DOHH2 (cell line): ENCODE data around the gene ACSF2.

Experiments
- H3F3A ChIP-seq: fragments of 200-600 bp; sonication (generic), shearing (Covaris generic); 2 replicates; pipeline ENCODE4 v1.6.0; 2016; ENCODE audit warnings: antibody characterized with exemption, mild to moderate bottlenecking; ENCODE audit not compliant: control insufficient read depth, insufficient read depth
- H3K27ac ChIP-seq: fragments of 200-600 bp; sonication (generic); 2 replicates; pipeline ENCODE4 v1.5.1; 2014; ENCODE audit warnings: low read depth, mild to moderate bottlenecking, low read length, moderate library complexity
- H3K27me3 ChIP-seq: fragments of 200-600 bp; sonication (generic); 2 replicates; pipeline ENCODE4 v1.6.1; 2014; ENCODE audit warnings: mild to moderate bottlenecking, low read length, mixed read lengths; ENCODE audit not compliant: control insufficient read depth
- H3K36me3 ChIP-seq: fragments of 200-600 bp; sonication (generic); 2 replicates; pipeline ENCODE4 v1.6.1; 2014; ENCODE audit warnings: mild to moderate bottlenecking, low read length, moderate library complexity, mixed read lengths; ENCODE audit not compliant: control insufficient read depth
- H3K4me1 ChIP-seq: fragments of 200-600 bp; sonication (generic); 2 replicates; pipeline ENCODE4 v1.6.1; 2014; ENCODE audit warnings: mild to moderate bottlenecking, low read length, mixed read lengths; ENCODE audit not compliant: control insufficient read depth
- H3K4me2 ChIP-seq: fragments of 200-600 bp; sonication (generic); 2 replicates; pipeline ENCODE4 v1.6.0; 2014; ENCODE audit warnings: mild to moderate bottlenecking, low read length, moderate library complexity
- H3K4me3 ChIP-seq: fragments of 200-600 bp; sonication (generic); 2 replicates; pipeline ENCODE4 v1.5.1; 2014; ENCODE audit warnings: mild to moderate bottlenecking, low read length, mixed read lengths
- H3K79me2 ChIP-seq: fragments of 200-600 bp; sonication (generic); 2 replicates; pipeline ENCODE4 v1.6.1; 2014; ENCODE audit warnings: mild to moderate bottlenecking, low read length, mixed read lengths; ENCODE audit not compliant: control insufficient read depth
- H3K9me2 ChIP-seq: fragments of 200-600 bp; sonication (generic); replicated peaks from 2 replicates; pipeline ENCODE4 v1.6.1; 2014; ENCODE audit warnings: mild to moderate bottlenecking, low read length, mixed read lengths; ENCODE audit not compliant: control insufficient read depth
- H3K9me3 ChIP-seq: fragments of 200-600 bp; sonication (generic); 2 replicates; pipeline ENCODE4 v1.6.1; 2014; ENCODE audit warnings: antibody characterized with exemption, low read length, mixed read lengths; ENCODE audit not compliant: control insufficient read depth, insufficient read depth
- H4K20me1 ChIP-seq: fragments of 200-600 bp; sonication (generic); 2 replicates; pipeline ENCODE4 v1.6.0; 2014; ENCODE audit warnings: low read depth, mild to moderate bottlenecking, antibody characterized with exemption, low read length, moderate library complexity; ENCODE audit not compliant: control insufficient read depth, insufficient read depth
- EZH2phosphoT487 ChIP-seq: fragments of 200-600 bp; sonication (generic); IDR thresholded peaks from 2 replicates; pipeline ENCODE4 v1.6.1; 2017; ENCODE audit warnings: borderline replicate concordance, mild to moderate bottlenecking, antibody characterized with exemption, low read length, moderate library complexity, mixed read lengths
- TF ChIP-seq, protein P1 (sequence below): fragments of 200-600 bp; sonication (generic); IDR thresholded peaks from one replicate; pipeline ENCODE4 v1.5.1; 2014; ENCODE audit warnings: antibody characterized with exemption, mild to moderate bottlenecking, low read depth, low read length; ENCODE audit not compliant: poor library complexity, severe bottlenecking

ACSF2 gene

DNA sequence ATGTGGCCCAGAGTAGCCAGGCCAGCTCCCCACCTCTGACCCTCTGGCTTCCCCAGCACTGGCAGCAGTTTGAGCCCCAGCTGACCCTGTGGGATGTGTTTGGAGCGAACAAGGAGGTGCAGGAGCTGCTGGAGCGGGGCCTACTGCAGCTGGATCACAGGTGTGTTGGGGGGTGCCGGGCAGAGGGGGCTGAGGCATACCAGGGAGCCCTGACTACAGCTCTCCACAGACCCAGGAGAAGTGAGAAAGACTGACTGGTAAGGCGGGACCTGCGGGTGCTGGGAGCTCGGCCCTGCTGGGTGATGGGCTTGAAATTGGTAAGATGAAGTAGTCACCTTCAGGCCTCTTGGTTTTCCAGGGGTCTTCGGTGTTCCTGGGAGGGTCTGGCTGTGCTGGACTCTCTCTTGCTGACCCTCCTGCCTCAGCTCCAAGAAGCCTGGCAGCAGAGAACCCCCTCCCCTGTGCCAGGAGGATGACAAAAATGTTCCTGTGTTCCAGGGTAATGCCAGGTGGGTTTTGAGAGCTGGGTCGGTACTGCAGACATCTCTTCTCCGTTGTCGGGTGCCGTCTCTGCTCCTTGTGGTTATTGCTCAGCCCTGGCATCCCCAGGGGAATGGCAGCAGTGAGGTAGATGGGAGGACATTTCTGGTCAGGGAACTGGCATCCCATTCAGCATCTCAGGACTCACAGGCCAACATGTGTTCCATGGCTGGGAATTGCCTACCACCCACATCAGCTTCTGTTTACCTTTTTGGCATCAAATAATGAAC lies 58.6 kb downstream of the ACSF2 start:
- Histone ChIP-seq H3K4me3 (no peak overlapping the region), H3K9me3 (no peaks in the 10 kb centered on the region), H3K4me1 (peaks cover 18% of the 10 kb centered on the region), H3K36me3 (peaks cover 30% of the 10 kb centered on the region), H3K27me3 (no peaks in the 10 kb centered on the region), H3K9me2 (no peaks in the 10 kb centered on the region), H4K20me1 (no peaks in the 10 kb centered on the region), H3K79me2 (peaks cover 9% of the 10 kb centered on the region), H3K27ac (no peak overlapping the region), H3K4me2 (no peak overlapping the region), H3F3A (peaks cover 7% of the 10 kb centered on the region)
- no peak for TF ChIP-seq EZH2phosphoT487
- TF ChIP-seq, protein P1, sequence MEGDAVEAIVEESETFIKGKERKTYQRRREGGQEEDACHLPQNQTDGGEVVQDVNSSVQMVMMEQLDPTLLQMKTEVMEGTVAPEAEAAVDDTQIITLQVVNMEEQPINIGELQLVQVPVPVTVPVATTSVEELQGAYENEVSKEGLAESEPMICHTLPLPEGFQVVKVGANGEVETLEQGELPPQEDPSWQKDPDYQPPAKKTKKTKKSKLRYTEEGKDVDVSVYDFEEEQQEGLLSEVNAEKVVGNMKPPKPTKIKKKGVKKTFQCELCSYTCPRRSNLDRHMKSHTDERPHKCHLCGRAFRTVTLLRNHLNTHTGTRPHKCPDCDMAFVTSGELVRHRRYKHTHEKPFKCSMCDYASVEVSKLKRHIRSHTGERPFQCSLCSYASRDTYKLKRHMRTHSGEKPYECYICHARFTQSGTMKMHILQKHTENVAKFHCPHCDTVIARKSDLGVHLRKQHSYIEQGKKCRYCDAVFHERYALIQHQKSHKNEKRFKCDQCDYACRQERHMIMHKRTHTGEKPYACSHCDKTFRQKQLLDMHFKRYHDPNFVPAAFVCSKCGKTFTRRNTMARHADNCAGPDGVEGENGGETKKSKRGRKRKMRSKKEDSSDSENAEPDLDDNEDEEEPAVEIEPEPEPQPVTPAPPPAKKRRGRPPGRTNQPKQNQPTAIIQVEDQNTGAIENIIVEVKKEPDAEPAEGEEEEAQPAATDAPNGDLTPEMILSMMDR, result no peak

DNA sequence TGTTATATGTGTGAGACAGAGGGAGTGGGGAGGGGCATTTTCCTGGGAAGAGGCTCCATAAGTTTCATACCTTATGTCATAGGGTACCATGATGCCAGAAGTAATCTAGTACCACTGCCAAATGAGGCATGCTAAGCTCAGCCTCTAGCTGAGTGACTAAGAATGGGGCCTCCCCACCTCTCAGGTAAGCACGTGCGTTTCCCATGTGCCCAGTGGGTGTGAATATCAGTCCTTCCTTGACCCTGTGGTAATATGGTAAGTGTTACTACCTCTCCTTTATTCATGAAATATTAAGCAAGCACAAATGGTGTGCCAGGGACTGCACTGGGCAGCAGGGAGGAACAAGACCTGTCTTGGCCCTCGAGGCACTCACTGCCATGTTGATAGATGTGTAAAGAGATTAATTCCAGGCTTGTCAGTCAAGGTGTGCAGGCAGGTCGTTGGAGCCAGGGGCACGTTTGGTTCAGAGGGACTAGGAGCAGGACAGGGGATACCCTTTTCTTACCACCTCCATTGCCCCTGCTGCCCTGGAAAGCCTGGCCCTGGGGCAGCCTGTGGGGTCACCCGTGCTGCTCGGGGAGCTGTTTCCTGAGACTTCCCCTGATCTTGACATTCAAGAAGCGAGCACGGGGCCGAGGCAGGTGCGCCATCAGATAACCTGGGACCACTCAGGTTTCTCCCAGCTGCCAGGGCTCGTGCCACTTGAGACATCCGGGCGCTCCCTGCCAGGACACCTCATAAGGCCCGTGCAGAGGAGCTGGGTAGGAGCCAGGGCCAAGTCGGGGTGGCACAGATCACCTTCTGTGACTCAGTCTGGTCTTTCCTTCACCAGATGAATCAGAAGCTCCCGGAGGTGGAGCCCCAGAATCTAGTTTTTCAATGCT lies 61.4 kb downstream of the ACSF2 start:
- H3K4me3 ChIP-seq, result no peak overlapping the region
- TF ChIP-seq, protein P1, result no peak
- TF ChIP-seq EZH2phosphoT487, result no peak
- no peaks in the 10 kb centered on the region for H4K20me1 ChIP-seq
- no peaks in the 10 kb centered on the region for H3K4me1 ChIP-seq
- H3K79me2 ChIP-seq, result no peaks in the 10 kb centered on the region
- peaks cover 18% of the 10 kb centered on the region for H3K36me3 ChIP-seq
- no peak overlapping the region for H3K27ac ChIP-seq
- H3K9me3 ChIP-seq, result no peaks in the 10 kb centered on the region
- no peak overlapping the region for H3K4me2 ChIP-seq
- H3K9me2 ChIP-seq, result no peaks in the 10 kb centered on the region
- no peaks in the 10 kb centered on the region for H3K27me3 ChIP-seq
- no peaks in the 10 kb centered on the region for H3F3A ChIP-seq

DNA sequence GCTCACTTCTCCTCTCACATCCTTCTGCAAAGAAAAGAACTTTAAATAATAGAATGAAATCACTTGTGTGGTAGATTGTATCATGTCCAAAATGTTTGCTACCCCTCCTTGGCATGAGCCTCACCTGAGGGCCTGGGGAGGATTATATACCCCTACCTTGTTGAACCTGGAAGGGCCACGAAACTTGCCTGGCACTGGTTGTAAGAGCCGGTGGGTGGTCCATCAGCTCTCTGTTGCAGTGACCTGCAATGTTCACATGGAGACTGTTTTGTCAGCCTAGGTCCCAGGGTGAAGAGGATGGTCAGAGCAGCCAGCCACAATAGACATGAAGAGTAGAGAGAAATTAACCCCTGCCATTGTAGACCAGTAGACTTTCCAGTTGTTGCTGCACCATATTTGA lies 62.9 kb downstream of the ACSF2 start:
- Histone ChIP-seq H3K4me3 (no peak overlapping the region), H4K20me1 (no peaks in the 10 kb centered on the region), H3K27ac (no peak overlapping the region), H3K79me2 (no peaks in the 10 kb centered on the region), H3K36me3 (peaks cover 8% of the 10 kb centered on the region; the same call in 1 of the 2 replicates), H3K4me2 (no peak overlapping the region), H3K9me2 (no peaks in the 10 kb centered on the region), H3K4me1 (no peaks in the 10 kb centered on the region), H3K9me3 (no peaks in the 10 kb centered on the region), H3K27me3 (no peaks in the 10 kb centered on the region), H3F3A (no peaks in the 10 kb centered on the region)
- TF ChIP-seq EZH2phosphoT487, result no peak
- TF ChIP-seq, protein P1, result no peak
